Measurements from ENCODE around the gene SERTAD3.
A peak's percentile ranks its signal among the peaks of the same experiment; 100 is the strongest.
"Not testable (repeated sequence)": the region's sequence is repeated elsewhere in the genome, so short reads cannot be mapped to it uniquely, and the experiment has no call there.

The SERTAD3 gene

GRCh38 chr19:40444000-40444824, at the start of gene SERTAD3:
SERTAD3 (minus strand) TSS chr19:40444335; CDS start chr19:40442080, 2,255 bp downstream.
- peak; percentile 96 for DNase-seq

- no peak for DNase-seq
These were observed 49.6 kb upstream of the SERTAD3 start for GRCh38 chr19:40493778-40494177.

GRCh38 chr19:40492274-40492673, 48.1 kb upstream of the SERTAD3 start:
- no peak for DNase-seq

GRCh38 chr19:40489882-40490230, 45.7 kb upstream of the SERTAD3 start:
- no peak for DNase-seq

GRCh38 chr19:40486017-40486416, 41.9 kb upstream of the SERTAD3 start:
- DNase-seq: no peak

- DNase-seq: not testable (repeated sequence)
These were observed 31.9 kb upstream of the SERTAD3 start for GRCh38 chr19:40475878-40476644.

GRCh38 chr19:40474737-40475136, 30.6 kb upstream of the SERTAD3 start:
- no peak for DNase-seq

- DNase-seq: no peak
These were observed 28.4 kb upstream of the SERTAD3 start for GRCh38 chr19:40472516-40472915.

GRCh38 chr19:40471111-40471510, 27.0 kb upstream of the SERTAD3 start:
- DNase-seq: no peak

- no peak for DNase-seq
These were observed 24.9 kb upstream of the SERTAD3 start for GRCh38 chr19:40469011-40469410.

- no peak for DNase-seq
These were observed 23.0 kb upstream of the SERTAD3 start, which contains the start of gene SPTBN4 for GRCh38 chr19:40466985-40467734. SPTBN4 (plus strand) TSS chr19:40467001; CDS start chr19:40472622, 5,621 bp downstream.

- peak; percentile 84 to 88 for DNase-seq
These were observed 22.3 kb upstream of the SERTAD3 start for GRCh38 chr19:40466219-40466984.

- peak; percentile 100 for DNase-seq
These were observed 21.6 kb upstream of the SERTAD3 start, which contains the start of gene BLVRB for GRCh38 chr19:40465557-40466218. BLVRB (minus strand) TSS chr19:40465745; CDS start chr19:40465688, 57 bp downstream.

- DNase-seq: peak; percentile 43 to 45
These were observed 21.0 kb upstream of the SERTAD3 start for GRCh38 chr19:40465025-40465556.

- peak; percentile 66 to 77 for DNase-seq
These were observed 20.2 kb upstream of the SERTAD3 start for GRCh38 chr19:40464059-40465024.

- DNase-seq: not testable (repeated sequence)
These were observed 19.5 kb upstream of the SERTAD3 start for GRCh38 chr19:40463587-40464037.

GRCh38 chr19:40461669-40462221, 17.6 kb upstream of the SERTAD3 start:
- peak in 1 of 2 donors; percentile 29 for DNase-seq

- DNase-seq: no peak
These were observed 16.1 kb upstream of the SERTAD3 start for GRCh38 chr19:40460185-40460584.

GRCh38 chr19:40458597-40458974, 14.5 kb upstream of the SERTAD3 start:
- DNase-seq: no peak

Data from CD4-positive, alpha-beta T cell treated with Interleukin-1 beta for 1 hour (primary cell).